Lower lobe of right lung (tissue), 2 donors: ENCODE results near the gene SPAG8. TPM values are rescaled to one million over a fixed set of nuclear protein-coding genes. Genes with fewer than 3 reads are reported as not detected.
A peak's percentile ranks its signal among the peaks of the same experiment; 100 is the strongest.

Experiments used
- ATAC-seq, 2 donors: fragments of 200-7000 bp; cut with Tn5 transposase; one replicate each; pipeline ENCODE4 v1.9.1; 2020 to 2022; ENCODE audit warnings: mild to moderate bottlenecking in 2 of 2, moderate library complexity in 2 of 2
- DNase-seq: peaks from one replicate; pipeline ENCODE4 v3.0.0-alpha.2; 2020
- H3K27ac ChIP-seq: fragments of 200-600 bp; one replicate; pipeline ENCODE4 v1.8.0; 2022
- H3K27me3 ChIP-seq: fragments of 200-600 bp; one replicate; pipeline ENCODE4 v1.8.0; 2022; ENCODE audit warnings: low read depth
- H3K36me3 ChIP-seq: fragments of 200-600 bp; one replicate; pipeline ENCODE4 v1.8.0; 2022; ENCODE audit warnings: mild to moderate bottlenecking
- H3K4me1 ChIP-seq: fragments of 200-600 bp; one replicate; pipeline ENCODE4 v1.8.0; 2022
- H3K4me3 ChIP-seq: fragments of 200-600 bp; one replicate; pipeline ENCODE4 v1.8.0; 2022; ENCODE audit warnings: mild to moderate bottlenecking
- H3K9me3 ChIP-seq: fragments of 200-600 bp; one replicate; pipeline ENCODE4 v1.8.0; 2022
- CTCF ChIP-seq: fragments of 200-600 bp; IDR thresholded peaks from one replicate; pipeline ENCODE4 v1.8.0; 2022; ENCODE audit warnings: antibody characterized with exemption, mild to moderate bottlenecking
- intact Hi-C: fragments of 100-400 bp; cut with DNase I; formaldehyde crosslinking; loops from one replicate; pipeline ENCODE4 v1.11.0; 2022
- total RNA-seq: library from RNA; stranded (reverse); fragmentation: NEBNext Ultra II Directional; extraction: Animal tissue kit (Norgen Biotek cat#: 25700); gene quantifications from one replicate; pipeline ENCODE4 v1.2.1, GENCODE V29; 2021
- donor health status: DM: no; HTN: yes; CAD: no; lungs with severe emphysema.

Gene SPAG8
- total RNA-seq, 1 donor from 2014 or later = 13.3 TPM

DNA sequence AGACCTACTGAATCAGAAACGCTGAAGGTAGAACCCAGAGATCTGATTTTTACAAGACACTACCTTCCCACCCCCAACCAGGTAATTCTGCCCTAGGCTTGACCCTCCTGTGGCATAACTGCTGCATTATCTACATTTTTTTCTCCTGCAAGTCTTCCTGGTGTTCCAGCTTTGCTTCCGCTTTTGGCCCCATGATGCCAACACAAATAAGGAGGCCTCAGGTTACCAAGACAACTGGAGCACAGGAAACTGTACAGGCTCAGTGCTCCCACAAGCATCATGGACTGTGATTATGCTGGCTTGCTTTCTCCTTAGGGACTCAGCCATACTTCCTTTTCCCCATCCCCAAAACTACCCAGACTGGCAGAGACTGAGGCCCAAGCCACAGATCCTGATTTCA, 51.4 kb downstream of the SPAG8 start:
- TF ChIP-seq CTCF = no peak
- Histone ChIP-seq H3K4me1 (peaks cover 43% of the 10 kb centered on the region), H3K9me3 (no peaks in the 10 kb centered on the region), H3K27ac (peak overlapping the region; percentile 33), H3K4me3 (no peak overlapping the region), H3K27me3 (no peaks in the 10 kb centered on the region), H3K36me3 (no peaks in the 10 kb centered on the region)
- no peak for DNase-seq
- intact Hi-C loops = no loop called here
- ATAC-seq = no peak

DNA sequence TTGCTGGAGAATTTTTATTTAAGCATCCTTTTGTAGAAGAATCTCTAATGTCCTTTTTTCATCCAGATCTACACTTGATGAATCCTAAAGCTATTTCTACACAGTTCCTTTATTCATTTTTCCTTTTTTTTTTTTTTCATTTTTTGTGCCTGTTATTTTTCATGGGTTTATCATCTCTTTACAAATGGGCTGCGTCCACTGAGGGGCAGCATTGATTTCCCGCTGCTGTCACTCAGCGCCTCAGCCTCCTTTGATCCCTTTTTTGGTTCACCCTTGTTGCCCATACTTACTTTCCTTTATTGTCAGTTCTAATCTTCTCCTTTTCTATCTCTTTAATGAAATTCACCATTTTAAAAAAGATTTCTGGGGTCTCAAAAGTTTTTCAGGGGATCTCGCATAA, 52.3 kb downstream of the SPAG8 start:
- no peak for DNase-seq
- no peak for ATAC-seq
- TF ChIP-seq CTCF = no peak
- H3K4me1 ChIP-seq = peaks cover 43% of the 10 kb centered on the region
- H3K9me3 ChIP-seq = no peaks in the 10 kb centered on the region
- H3K27me3 ChIP-seq = no peaks in the 10 kb centered on the region
- H3K4me3 ChIP-seq = no peak overlapping the region
- intact Hi-C loops = no loop called here
- H3K27ac ChIP-seq = no peak overlapping the region
- H3K36me3 ChIP-seq = no peaks in the 10 kb centered on the region

Other genes starting within 250 kb of the SPAG8 start
- gene TESK1, start 207.0 kb downstream of the SPAG8 start, total RNA-seq = 44.0 TPM
- gene CD72, start 193.8 kb downstream of the SPAG8 start, total RNA-seq = 4.5 TPM
- 1.5 TPM for gene SIT1, start 161.3 kb downstream of the SPAG8 start, total RNA-seq
- gene RMRP, start 154.2 kb downstream of the SPAG8 start, total RNA-seq = 24,340 TPM
- 28.9 TPM for gene CCDC107, start 154.0 kb downstream of the SPAG8 start, total RNA-seq
- 1.2 TPM for gene ARHGEF39, start 147.1 kb downstream of the SPAG8 start, total RNA-seq
- gene CA9, start 138.3 kb downstream of the SPAG8 start, total RNA-seq = not detected
- 110 TPM for gene TPM2, start 122.3 kb downstream of the SPAG8 start, total RNA-seq
- 406 TPM for gene TLN1, start 80.1 kb downstream of the SPAG8 start, total RNA-seq
- 28.1 TPM for gene CREB3, start 79.6 kb downstream of the SPAG8 start, total RNA-seq
- 68.0 TPM for gene GBA2, start 63.0 kb downstream of the SPAG8 start, total RNA-seq
- gene RGP1, start 63.0 kb downstream of the SPAG8 start, total RNA-seq = 29.6 TPM
- gene MSMP, start 58.0 kb downstream of the SPAG8 start, total RNA-seq = not detected
- 20.6 TPM for gene NPR2, start 20.7 kb downstream of the SPAG8 start, total RNA-seq
- gene HINT2, start 2.8 kb upstream of the SPAG8 start, total RNA-seq = 32.6 TPM
- gene FAM221B, start 16.5 kb upstream of the SPAG8 start, total RNA-seq = 0.32 TPM
- 12.6 TPM for gene TMEM8B, start 17.0 kb upstream of the SPAG8 start, total RNA-seq
- not detected for gene OR13J1, start 58.1 kb upstream of the SPAG8 start, total RNA-seq
- gene HRCT1, start 93.9 kb upstream of the SPAG8 start, total RNA-seq = 8.7 TPM
- 11.9 TPM for gene SPAAR, start 97.2 kb upstream of the SPAG8 start, total RNA-seq
- not detected for gene OR2S2, start 145.9 kb upstream of the SPAG8 start, total RNA-seq
- gene RECK, start 224.7 kb upstream of the SPAG8 start, total RNA-seq = 15.2 TPM